Naive B cell (primary cell): ENCODE measurements around the gene NR2F6. TPM values are rescaled to one million over a fixed set of nuclear protein-coding genes. Genes with fewer than 3 reads are reported as not detected.

Source experiments
- ATAC-seq, 2 donors: fragments of 150-1000 bp; cut with Tn5 transposase; 2 replicates each; pipeline ENCODE4 v1.10.0; 2021; ENCODE audit warnings: low read depth in 2 of 2, mild to moderate bottlenecking in 2 of 2, moderate library complexity in 2 of 2
- DNase-seq: peaks from one replicate; pipeline ENCODE4 v3.0.0; 2022
- H3K27ac Mint-ChIP-seq, 6 donors: one replicate each; pipeline ENCODE4 v1.8.0; 2020 to 2022; ENCODE audit warnings: mild to moderate bottlenecking in 6 of 6, mixed read lengths in 6 of 6, moderate library complexity in 5 of 6, inconsistent platforms in 2 of 6
- H3K27me3 Mint-ChIP-seq, 3 donors: one replicate each; pipeline ENCODE4 v1.8.0; 2021 to 2022; ENCODE audit warnings: mixed read lengths in 3 of 3, mild to moderate bottlenecking in 1 of 3
- H3K36me3 Mint-ChIP-seq, 2 donors: one replicate each; pipeline ENCODE4 v1.8.0; 2020 to 2022; ENCODE audit warnings: mixed read lengths in 2 of 2, inconsistent platforms in 1 of 2, mild to moderate bottlenecking in 1 of 2
- H3K4me1 Mint-ChIP-seq, 3 donors: one replicate each; pipeline ENCODE4 v1.8.0; 2020 to 2022; ENCODE audit warnings: mixed read lengths in 3 of 3, inconsistent platforms in 1 of 3, mild to moderate bottlenecking in 1 of 3, moderate library complexity in 1 of 3
- H3K4me3 Mint-ChIP-seq, 8 donors: one replicate each; pipeline ENCODE4 v1.8.0; 2020 to 2022; ENCODE audit warnings: mild to moderate bottlenecking in 8 of 8, mixed read lengths in 8 of 8, moderate library complexity in 8 of 8, inconsistent platforms in 2 of 8
- H3K9me3 Mint-ChIP-seq, 7 donors: one replicate each; pipeline ENCODE4 v1.8.0; 2020 to 2022; ENCODE audit warnings: mixed read lengths in 7 of 7, mild to moderate bottlenecking in 5 of 7, inconsistent platforms in 2 of 7, moderate library complexity in 1 of 7
- polyA plus RNA-seq, 6 donors: library from polyadenylated mRNA; unstranded; fragments of 300-500 nt; fragmentation: Illumina TruSeq; gene quantifications; one replicate each; pipeline ENCODE4 v1.2.3, GENCODE V29; 2021; ENCODE audit warnings: low read depth in 6 of 6

The NR2F6 gene
- polyA plus RNA-seq, 6 donors from 2014 or later = 0.33 to 1.6 (median 1.0) TPM; not detected in 1

GRCh38 chr19:17242431-17243208, 3.1 kb downstream of the NR2F6 start:
- peak overlapping the region in 5 of 8 donors; percentile 4 to 82 (median 47) for H3K4me3 Mint-ChIP-seq

GRCh38 chr19:17240826-17241399, 4.8 kb downstream of the NR2F6 start:
- ATAC-seq = no peak
- peak overlapping the region in 2 of 8 donors; percentile 59 to 75 for H3K4me3 Mint-ChIP-seq

More at GRCh38 chr19:17242431-17243208, 3.1 kb downstream of the NR2F6 start:
- H3K36me3 Mint-ChIP-seq = no peaks in the 10 kb centered on the region
- no peaks in the 10 kb centered on the region for H3K9me3 Mint-ChIP-seq
- no peaks in the 10 kb centered on the region for H3K27me3 Mint-ChIP-seq
- no peak for DNase-seq
- peaks cover 16 to 32% (median 21%) of the 10 kb centered on the region in 3 donors for H3K4me1 Mint-ChIP-seq
- peak overlapping the region in 3 of 6 donors; percentile 51 to 75 (median 62) for H3K27ac Mint-ChIP-seq
- no peak for ATAC-seq

GRCh38 chr19:17240062-17240752, 5.5 kb downstream of the NR2F6 start:
- Mint-ChIP-seq H3K4me1 (peaks cover 6 to 22% (median 8%) of the 10 kb centered on the region in 3 donors), H3K9me3 (no peaks in the 10 kb centered on the region), H3K27ac (peak overlapping the region in 2 of 6 donors; percentile 51 to 70), H3K4me3 (peak overlapping the region in 2 of 8 donors; percentile 30 to 52), H3K36me3 (no peaks in the 10 kb centered on the region), H3K27me3 (no peaks in the 10 kb centered on the region)
- ATAC-seq (no peak), DNase-seq (no peak)

More at GRCh38 chr19:17240826-17241399, 4.8 kb downstream of the NR2F6 start:
- no peak for DNase-seq
- H3K27ac Mint-ChIP-seq = peak overlapping the region in 2 of 6 donors; percentile 9 to 70
- no peaks in the 10 kb centered on the region for H3K9me3 Mint-ChIP-seq
- H3K27me3 Mint-ChIP-seq = no peaks in the 10 kb centered on the region
- no peaks in the 10 kb centered on the region for H3K36me3 Mint-ChIP-seq
- peaks cover 6 to 22% (median 7%) of the 10 kb centered on the region in 3 donors for H3K4me1 Mint-ChIP-seq

DNA sequence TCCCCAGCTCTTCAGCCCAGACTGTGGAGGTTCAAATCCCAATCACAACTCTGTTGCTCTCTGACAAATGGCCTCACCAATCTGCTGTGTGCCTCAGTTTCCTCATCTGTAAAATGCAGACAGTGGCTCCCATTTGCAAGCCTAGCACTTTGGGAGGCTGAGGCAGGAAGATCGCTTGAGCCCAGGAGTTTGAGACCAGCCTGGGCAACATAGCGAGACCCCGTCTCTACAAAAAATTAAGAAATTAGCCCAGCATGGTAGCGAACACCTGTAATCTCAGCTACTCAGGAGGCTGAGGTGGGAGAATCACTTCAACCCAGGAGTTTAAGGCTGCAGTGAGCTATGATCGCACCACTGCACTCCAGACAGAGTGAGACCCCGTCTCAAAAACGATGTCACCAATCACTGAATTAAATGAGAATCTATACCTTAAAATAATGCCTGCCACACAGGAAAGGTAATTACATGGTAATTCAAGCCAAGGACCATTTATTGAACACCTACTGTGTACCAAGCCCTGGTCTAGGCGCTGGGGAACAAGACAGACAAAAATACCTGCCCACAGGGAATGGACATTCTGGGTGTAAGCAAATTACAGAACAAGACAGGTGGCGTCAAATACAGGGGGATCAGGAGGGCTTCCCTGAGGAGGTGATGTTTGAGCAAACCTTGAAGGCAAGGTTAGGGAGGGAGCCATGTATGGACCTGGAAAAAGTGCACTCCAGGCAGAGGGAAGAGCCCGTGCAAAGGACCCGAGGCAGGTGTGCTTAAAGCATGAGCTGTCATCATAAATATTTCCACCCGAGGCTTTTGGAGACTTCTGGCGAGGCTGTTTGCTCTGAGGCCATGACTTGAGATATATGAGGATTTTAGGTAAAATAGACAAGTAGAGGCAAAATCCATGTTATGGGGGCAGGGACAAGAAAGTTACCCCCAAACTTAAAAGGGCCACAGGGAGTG, 7.7 kb downstream of the NR2F6 start:
- Mint-ChIP-seq H3K9me3 (no peaks in the 10 kb centered on the region), H3K27ac (peak overlapping the region in 1 of 6 donors; percentile 74), H3K4me3 (peak overlapping the region in 6 of 8 donors; percentile 26 to 84 (median 62)), H3K27me3 (no peaks in the 10 kb centered on the region), H3K36me3 (no peaks in the 10 kb centered on the region), H3K4me1 (peaks cover 7 to 18% (median 15%) of the 10 kb centered on the region in 3 donors)
- DNase-seq = no peak
- ATAC-seq = no peak

- Mint-ChIP-seq H3K27me3 (no peaks in the 10 kb centered on the region), H3K27ac (peak overlapping the region in 1 of 6 donors; percentile 61), H3K36me3 (no peaks in the 10 kb centered on the region), H3K4me1 (peaks cover 3 to 11% (median 10%) of the 10 kb centered on the region in 3 donors), H3K4me3 (peak overlapping the region in 5 of 8 donors; percentile 12 to 84 (median 69)), H3K9me3 (no peaks in the 10 kb centered on the region)
- no peak for ATAC-seq
- no peak for DNase-seq
These were observed 8.7 kb downstream of the NR2F6 start for GRCh38 chr19:17236811-17237543.

DNA sequence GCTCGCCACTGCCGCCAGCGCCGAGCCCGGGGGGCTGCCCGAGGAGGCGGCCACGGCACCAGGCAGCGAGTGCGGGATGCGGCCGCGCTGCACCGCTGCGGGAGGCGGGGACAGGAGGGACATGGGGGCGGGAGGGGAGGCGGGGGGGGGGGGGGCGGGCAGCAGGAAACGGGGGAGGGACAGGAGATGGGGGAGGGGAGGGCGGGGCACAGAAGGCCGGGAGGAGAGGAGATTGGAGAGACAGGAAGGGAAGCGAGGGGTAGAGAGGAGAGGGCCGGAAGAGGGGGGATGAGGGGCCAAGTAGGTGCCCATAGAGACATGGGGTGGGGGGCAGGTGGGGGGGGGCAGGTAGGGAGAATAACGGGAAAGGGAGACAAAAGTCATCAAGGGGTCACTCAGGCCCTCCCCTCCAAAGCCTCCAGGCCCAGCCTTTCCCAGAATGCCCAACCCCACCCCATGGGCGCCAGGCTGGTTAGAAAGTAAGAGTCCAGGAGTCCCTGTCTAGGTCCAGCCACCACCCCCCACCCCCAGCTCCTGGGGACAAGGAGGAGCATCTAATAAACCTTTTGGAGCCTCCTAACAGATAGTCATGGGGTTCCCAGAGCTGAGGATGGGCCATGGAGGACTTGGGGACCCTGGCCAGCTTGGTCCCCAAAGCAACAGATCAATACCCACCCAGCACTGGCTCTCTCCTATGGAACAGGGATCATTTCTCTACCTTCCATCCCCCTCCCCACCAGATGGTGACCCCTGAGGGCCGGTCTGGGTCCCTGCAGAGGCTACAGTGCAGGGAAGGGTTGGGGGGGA, 9.5 kb downstream of the NR2F6 start:
- ATAC-seq = peak; percentile 11 to 14
- Mint-ChIP-seq H3K4me3 (peak overlapping the region; percentile 20 to 80 (median 63)), H3K27ac (no peak overlapping the region), H3K36me3 (no peaks in the 10 kb centered on the region), H3K9me3 (no peaks in the 10 kb centered on the region), H3K27me3 (no peaks in the 10 kb centered on the region), H3K4me1 (peaks cover 3 to 11% (median 6%) of the 10 kb centered on the region in 3 donors)
- no peak for DNase-seq

DNA sequence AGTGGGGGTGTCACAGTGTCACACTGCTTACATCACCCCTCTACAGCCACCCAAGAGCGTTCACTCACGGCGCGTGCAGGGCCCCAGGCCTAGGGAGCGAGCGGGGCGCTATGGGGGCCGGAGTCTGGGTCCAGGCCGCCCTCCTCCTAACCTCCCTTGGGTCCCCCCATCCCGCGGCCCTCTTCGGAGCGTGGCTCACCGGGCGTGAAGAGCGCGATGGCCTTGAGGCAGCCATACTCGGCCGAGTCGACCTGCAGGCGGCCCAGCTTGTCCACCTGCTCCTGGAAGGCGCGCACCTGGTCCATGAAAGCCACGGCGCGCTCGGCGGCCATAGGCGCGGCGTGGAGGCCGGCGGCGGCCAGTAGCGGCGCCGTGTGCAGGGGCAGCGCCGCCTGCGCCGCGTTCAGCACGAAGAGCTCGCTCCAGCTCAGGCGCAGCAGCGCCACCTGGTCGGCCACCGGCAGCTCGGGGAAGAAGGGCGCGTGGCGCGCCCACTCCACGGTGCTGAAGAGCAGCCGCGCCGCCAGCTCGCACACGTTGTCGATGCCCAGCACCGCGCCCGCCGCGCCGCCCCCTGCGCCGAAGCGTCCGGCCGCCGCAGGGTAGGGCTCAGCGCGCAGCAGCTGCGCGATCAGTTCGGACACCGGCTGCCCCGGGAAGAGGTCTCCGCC, 10.3 kb downstream of the NR2F6 start:
- Mint-ChIP-seq H3K4me1 (peaks cover 3 to 11% (median 6%) of the 10 kb centered on the region in 3 donors), H3K27me3 (no peaks in the 10 kb centered on the region), H3K4me3 (peak overlapping the region; percentile 71 to 88 (median 79))

DNA sequence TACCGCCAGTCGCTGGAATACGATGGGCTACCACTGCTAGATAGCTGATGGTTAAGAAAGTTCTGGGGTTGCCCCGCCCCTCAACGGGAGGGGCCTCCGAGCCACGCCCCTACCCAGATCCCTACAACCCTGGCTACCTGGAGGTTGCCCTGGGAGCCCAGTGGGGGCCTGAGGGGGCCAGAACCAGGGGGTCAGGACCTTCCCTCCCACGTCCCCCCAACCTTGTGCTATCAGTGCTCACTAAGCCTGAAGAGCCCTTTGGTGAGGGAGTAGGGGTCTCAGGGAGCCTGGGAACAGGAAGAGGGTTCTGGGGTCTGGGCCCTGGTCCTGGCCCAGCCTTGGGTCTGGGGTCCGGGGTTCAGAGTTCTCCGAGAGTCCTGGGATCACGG, 10.8 kb downstream of the NR2F6 start:
- peak; percentile 57 to 65 for ATAC-seq
- no peak overlapping the region for H3K27ac Mint-ChIP-seq
- H3K4me1 Mint-ChIP-seq = peaks cover 3 to 11% (median 6%) of the 10 kb centered on the region in 3 donors
- peak; percentile 45 for DNase-seq
- no peaks in the 10 kb centered on the region for H3K36me3 Mint-ChIP-seq
- no peaks in the 10 kb centered on the region for H3K27me3 Mint-ChIP-seq
- peak overlapping the region; percentile 71 to 88 (median 79) for H3K4me3 Mint-ChIP-seq
- H3K9me3 Mint-ChIP-seq = no peaks in the 10 kb centered on the region

More for the DNA sequence above, 10.3 kb downstream of the NR2F6 start:
- H3K9me3 Mint-ChIP-seq = no peaks in the 10 kb centered on the region
- DNase-seq (peak; percentile 62), ATAC-seq (peak; percentile 89 to 93)
- H3K36me3 Mint-ChIP-seq = no peaks in the 10 kb centered on the region
- H3K27ac Mint-ChIP-seq = no peak overlapping the region

GRCh38 chr19:17232258-17232657, 13.5 kb downstream of the NR2F6 start:
- no peak for ATAC-seq

DNA sequence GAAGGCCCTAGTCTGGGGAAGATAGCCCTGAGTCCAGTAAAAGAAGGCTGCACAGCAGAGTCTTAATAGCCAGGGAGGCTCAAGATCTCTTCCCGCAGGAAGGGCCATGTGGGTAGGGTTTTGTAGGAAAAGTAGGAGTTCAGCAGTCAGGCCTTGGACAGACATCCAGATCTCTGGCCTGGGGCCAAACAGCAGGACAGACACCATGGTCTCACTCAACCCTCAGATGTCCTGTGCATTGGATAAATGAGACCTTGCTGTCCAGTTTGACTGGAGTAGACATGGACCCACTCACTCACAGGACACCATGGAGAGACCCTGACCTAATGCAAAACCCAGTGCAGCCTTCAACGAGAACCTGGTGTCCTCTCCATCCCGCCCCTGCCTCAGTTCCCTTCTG, 15.8 kb downstream of the NR2F6 start:
- peak overlapping the region in 2 of 8 donors; percentile 22 to 38 for H3K4me3 Mint-ChIP-seq
- DNase-seq (no peak), ATAC-seq (no peak)
- H3K27ac Mint-ChIP-seq = no peak overlapping the region
- no peaks in the 10 kb centered on the region for H3K36me3 Mint-ChIP-seq
- peaks cover 7 to 32% (median 19%) of the 10 kb centered on the region in 3 donors for H3K4me1 Mint-ChIP-seq
- no peaks in the 10 kb centered on the region for H3K9me3 Mint-ChIP-seq
- H3K27me3 Mint-ChIP-seq = no peaks in the 10 kb centered on the region

More at GRCh38 chr19:17232258-17232657, 13.5 kb downstream of the NR2F6 start:
- peak overlapping the region in 1 of 8 donors; percentile 58 for H3K4me3 Mint-ChIP-seq
- no peaks in the 10 kb centered on the region for H3K9me3 Mint-ChIP-seq
- no peak for DNase-seq
- H3K27ac Mint-ChIP-seq = no peak overlapping the region
- H3K36me3 Mint-ChIP-seq = no peaks in the 10 kb centered on the region
- peaks cover 3 to 24% (median 8%) of the 10 kb centered on the region in 3 donors for H3K4me1 Mint-ChIP-seq
- no peaks in the 10 kb centered on the region for H3K27me3 Mint-ChIP-seq

GRCh38 chr19:17227798-17228367, 17.8 kb downstream of the NR2F6 start:
- ATAC-seq (no peak), DNase-seq (no peak)
- Mint-ChIP-seq H3K27ac (no peak overlapping the region), H3K4me1 (peaks cover 5 to 25% (median 15%) of the 10 kb centered on the region in 3 donors), H3K36me3 (no peaks in the 10 kb centered on the region), H3K27me3 (no peaks in the 10 kb centered on the region), H3K9me3 (no peaks in the 10 kb centered on the region), H3K4me3 (peak overlapping the region in 6 of 8 donors; percentile 5 to 96 (median 68))
